ENCODE data around the gene SLC6A12.
"Not testable (repeated sequence)": the region's sequence is repeated elsewhere in the genome, so short reads cannot be mapped to it uniquely, and the experiment has no call there.

The SLC6A12 gene

DNA sequence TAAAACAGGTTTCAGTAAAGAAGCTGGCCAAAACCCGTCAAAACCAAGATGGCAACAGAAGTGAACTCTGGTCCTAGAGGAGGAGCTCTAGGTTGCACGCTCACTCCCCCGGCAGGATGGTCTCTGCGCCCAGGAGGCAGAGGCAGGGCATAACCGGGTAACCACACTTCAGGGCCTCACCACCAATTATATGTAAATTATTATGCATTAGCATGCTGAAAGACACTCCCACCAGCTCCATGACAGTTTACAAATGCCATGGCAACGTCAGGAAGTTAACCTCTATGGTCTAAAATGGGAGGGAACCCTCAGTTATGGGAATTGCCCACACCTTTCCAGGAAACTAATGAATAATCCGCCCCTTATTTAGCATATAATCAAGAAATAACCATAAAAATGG, 20.1 kb upstream of the SLC6A12 start:
- DNase-seq = no peak

DNA sequence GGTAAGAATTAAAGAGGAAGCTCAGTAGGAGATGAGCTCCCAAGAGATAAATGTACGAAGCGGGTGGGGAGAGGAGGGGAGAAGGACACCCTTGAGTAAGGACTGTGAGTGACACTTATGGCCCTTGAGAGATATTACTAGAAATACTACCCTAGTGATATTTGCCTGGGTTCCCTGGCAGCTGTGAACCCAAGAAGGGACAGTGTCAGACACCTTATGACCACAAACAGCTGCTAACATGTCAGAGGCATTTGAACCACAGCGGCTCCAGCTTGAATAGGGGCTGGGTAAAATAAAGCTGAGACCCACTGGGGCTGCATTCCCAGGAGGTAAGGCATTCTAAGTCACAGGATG, 19.6 kb upstream of the SLC6A12 start:
- DNase-seq = no peak

DNA sequence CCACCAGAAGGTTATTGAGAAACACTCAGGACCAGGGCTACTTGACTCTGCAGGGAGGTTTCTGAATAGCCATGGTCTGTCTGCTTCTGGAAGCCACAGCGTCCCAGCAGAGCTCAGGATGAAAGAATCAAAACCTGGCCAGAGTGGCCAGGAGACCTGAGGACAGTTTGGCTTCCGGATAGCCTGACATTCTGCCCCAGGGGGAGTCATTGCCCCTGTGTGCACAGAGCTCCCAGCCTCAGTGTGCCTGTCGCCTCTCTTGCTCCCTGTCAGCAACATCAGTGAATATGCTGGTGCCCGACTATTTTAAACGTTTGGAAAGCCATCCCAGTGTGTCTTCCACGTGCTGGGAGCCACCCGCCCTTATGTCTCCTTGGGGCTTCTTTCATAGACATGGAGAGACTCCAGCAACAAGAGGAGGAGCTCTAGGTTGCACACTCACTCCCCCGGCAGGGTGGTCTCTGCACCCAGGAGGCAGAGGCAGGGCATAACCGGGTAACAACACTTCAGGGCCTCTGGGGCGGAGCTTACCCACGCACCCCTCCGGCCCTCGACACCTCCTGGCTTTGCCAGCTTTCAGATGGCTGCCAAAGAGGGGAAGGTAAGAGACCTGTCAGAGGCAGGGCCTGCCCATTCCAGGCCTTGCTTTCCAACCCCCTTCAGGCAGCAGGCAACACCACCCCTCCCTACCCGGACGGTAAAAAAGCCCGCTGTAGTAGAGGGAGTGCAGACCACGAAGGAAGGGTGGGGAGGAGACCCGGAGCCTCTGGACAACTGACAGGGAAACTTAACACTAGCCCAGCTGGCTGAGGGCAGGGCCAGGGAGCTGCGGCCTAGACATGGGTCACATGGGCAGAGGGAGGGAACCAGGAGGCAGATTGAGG, 19.0 kb upstream of the SLC6A12 start:
- DNase-seq = no peak

DNA sequence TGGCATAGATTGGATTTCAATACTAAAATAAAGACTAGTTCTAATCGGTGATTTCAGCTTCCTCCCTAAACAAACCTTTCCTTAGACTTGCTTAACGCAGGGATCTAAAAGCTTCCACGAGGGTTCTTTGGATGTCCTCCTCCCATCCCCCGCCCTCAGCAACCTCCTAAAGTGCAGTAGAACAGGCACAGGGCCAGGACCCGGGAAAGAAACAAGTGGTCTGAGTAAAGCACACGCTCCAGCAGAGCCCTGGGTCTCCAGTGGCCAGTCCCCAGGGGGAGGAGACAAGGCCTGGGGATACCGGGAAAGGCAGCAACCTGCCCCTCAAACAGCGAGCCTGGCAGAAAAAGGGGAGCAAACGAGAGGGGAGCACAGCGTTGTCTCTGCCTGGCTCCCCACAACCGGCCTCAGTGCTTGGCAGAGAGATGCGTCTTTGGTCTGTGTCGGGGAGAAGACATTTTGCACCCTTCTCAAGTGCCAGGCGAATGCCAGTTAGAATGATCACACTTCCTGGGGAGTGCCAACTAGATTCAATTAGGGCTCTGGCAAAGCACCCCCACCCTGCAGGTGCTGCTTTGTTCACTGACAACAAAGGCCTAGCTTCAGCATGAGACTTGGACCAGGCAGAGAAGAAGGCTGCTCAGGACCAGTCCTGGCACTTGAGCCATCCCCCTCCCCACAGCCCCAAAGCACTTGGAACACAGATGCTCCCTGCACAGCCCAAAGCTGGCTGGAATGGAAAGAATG, 17.1 kb upstream of the SLC6A12 start:
- DNase-seq = no peak

DNA sequence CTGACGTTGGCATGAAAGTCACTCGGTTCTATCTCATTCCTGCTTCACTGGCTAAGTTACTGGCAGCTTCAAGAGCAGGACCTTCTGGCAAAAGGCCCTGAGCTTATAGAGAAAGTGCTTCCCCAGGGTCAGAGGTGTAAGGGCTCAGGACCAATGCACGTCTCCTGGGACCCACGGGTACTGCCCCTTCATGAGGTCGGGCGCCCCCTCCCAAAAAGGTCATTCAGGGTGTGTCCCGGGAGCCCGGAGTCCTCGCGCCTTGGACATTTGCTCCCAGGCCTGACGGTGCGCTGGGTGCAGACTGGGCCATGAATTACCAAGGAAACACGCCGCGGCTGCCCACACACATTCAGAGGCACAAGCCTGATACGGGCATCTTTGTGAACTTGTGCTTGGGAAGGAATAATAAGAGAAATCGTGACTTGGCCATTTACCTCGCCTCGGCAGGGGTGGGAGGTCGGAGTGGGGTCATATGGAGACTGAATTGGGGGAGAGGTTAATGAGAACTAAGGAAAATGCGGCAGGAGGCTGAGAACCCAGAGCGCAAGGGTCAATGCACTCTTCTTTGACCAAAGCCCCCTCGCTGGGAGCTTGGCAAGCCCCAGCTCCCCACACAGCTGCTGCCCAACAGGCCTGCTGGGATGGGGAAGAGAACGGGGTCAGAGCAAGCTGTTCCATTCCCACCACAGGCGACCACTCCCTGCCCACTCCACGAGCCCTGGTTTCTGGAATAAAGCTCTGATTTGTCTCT, 15.7 kb upstream of the SLC6A12 start:
- no peak for DNase-seq

- DNase-seq = no peak
These were observed 14.9 kb upstream of the SLC6A12 start for GRCh38 chr12:228846-229200.

- no peak for DNase-seq
These were observed 14.2 kb upstream of the SLC6A12 start for GRCh38 chr12:227923-228845.

DNA sequence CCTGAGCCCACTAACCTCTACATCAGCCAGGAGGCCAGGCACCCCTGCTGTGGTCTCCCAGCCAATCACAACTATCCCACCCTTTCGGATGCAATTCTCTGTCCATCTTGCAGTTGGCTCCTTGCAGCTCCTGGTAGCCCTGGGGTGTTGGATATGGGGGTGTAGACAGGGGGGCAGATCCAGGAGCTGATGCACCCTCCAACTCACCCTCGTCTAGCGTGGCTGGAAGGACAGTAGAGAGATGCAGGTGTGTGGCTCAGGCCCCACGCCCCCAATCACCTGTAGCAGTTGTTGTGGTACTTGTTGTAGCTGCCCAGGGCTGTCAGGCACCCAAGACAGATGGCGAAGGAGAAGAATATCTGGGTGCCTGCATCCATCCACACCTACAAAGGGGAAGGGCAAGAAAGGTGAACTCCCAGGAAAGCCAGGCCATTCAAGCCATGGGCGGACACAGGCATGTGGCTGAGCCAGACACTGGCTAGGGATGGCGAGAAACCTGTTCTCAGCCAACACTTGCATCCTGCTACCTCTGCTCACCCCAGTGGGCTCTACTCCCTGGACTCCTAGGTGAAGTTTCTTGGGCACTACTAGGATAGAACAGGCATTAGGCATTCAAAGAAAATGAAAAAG, 13.4 kb upstream of the SLC6A12 start:
- no peak for DNase-seq

- no peak for DNase-seq
These were observed 12.4 kb upstream of the SLC6A12 start for GRCh38 chr12:226401-226800.

GRCh38 chr12:225012-225411, 11.1 kb upstream of the SLC6A12 start:
- DNase-seq = no peak

DNA sequence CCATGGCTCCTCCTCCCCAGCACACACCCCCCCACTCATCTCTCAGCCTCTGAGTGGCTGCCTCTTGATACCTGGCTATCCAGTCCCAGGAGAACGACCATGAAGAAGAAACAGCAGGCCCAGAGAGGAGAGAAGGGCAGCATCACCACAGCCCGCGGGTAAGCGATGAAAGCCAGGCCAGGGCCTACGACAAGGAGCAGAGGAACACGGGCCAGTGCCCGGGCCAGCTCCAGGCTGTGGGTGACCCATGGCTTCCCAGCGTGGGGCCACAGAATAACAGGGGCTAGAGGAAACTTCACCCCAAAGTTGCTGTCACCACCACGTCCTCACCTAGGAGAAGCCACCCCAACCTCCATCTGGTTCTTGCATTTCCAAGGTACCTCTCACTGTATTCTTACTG, 10.4 kb upstream of the SLC6A12 start:
- no peak for DNase-seq

DNA sequence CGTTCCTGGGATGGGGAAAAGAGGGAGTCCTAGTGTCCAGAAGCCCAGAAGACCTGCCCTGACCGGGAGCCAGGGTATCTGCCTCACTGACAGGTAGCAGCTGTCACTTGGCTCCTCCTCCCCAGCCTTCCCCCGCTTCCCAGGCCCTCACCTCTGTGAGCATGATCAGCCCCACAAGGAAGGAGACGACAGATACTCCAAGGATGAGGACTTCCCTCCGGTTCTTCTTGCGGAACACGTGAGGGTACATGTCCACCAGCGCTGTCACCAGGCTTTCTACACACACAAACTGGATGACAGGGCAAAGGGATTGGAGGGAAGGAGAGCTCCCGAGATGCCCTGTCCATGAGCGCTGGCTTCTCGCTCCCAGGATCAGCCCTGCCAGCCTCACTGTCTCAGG, 9.9 kb upstream of the SLC6A12 start:
- no peak for DNase-seq

DNA sequence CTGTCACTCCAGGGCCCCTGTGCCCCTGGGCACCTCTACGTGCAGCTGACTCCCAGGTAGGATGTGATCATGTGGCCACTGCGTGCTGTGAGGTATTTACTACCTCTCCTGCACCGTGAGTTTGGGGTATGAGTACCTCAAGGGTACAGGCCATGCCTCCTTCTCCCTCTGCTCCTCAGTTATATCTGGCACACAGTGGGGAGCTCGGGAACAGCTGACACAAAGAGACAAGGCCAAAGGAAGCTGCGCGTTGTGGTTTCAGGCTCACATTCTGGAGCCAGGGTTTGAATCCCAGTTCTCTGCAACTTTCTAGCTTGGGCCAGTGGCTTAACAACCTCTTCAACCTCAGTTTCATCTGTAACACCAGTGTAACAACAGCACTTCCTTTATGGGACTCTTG, 7.8 kb upstream of the SLC6A12 start:
- no peak for DNase-seq

DNA sequence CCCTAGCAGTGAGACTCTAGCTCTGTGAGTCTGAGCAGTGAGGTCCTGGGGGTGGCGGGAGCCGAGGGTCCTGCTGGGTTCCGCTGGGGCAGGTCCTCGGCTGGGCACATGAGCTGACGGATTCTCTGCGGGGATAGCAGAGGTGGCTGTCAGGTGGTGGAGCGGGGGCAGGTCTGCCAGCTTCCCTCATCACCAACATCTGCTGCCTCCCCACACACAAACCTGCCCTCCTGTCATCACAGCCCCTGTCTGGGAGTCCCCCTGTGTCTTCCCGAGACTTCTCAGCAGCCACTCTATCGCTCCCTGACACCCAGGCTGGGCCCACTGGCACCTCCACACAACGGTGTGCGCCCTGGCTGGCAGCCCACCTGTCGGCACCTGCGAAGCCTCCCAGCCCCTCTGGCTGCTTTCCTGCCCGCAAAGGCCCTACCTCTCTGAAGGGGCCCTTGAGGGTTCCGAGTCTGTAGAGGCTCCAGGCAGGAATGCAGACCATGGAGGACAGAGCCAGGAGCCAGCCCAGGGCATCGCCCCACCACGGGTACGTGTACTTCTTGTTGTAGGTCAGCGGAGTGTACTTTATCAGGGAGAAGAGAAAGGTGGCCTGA, 7.1 kb upstream of the SLC6A12 start:
- no peak for DNase-seq

- DNase-seq = no peak
These were observed 6.5 kb upstream of the SLC6A12 start for GRCh38 chr12:220491-220890.

- DNase-seq = peak; percentile 43
These were observed 6.0 kb upstream of the SLC6A12 start for GRCh38 chr12:219891-220352.

DNA sequence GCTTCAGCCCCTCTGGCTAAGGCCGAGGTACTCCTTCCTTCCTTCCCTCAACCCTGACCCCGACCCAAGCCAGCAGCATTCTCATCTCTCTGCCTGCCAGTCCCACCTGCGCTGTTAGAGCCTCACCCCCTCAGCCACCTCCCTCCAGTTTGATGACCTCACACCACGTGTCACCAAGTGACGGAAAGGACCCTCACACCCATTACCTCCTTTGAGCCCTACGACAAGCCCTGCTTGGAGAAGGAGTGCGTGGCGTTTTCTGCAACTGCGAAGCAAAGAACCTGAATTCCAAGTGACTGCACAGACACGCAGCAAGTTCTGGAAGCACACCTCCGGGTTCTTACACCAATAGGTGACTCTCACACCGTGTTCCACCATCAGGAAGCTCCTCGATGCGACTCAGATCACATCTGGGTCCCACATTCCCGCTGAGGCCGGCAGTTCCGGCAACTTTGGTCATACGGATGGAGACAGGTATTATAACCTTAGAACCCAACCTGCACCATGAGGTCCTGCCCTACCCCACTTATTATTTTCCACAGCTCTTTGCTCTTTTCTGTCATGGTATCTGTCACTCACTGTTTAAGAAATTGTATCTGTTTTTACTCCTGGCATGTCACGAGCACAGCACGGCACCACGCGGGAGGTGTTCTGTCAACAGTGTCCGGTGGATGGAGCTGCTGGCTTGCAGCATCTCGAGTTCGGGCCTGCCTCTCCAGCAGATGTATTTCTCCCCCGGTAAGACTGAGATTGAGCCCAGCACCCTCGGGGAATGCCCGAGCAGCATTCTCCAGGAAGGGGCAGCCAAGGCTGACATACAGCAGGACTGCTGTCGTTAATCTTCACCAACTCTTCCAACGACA, 5.0 kb upstream of the SLC6A12 start:
- DNase-seq = no peak

DNA sequence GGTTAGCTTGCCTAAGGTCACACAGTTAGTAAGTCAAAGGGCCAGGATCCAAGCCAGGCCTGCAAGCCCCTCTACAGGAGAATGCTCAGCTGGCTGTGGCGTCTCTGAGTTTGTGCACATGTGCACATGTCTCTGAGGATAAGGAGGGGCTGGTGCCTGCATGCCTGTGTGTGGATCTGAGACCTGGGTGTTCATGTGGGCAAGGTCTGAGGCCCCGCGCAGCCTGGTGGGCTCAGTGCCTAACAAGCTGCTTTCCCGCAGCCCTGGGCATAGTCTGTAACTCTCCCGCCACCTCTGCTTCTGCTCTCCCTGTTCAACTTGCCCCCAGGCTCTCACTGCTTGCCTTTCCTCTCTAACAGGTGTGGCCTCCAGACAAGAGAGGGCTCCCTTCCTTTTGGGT, 4.3 kb upstream of the SLC6A12 start:
- no peak for DNase-seq

DNA sequence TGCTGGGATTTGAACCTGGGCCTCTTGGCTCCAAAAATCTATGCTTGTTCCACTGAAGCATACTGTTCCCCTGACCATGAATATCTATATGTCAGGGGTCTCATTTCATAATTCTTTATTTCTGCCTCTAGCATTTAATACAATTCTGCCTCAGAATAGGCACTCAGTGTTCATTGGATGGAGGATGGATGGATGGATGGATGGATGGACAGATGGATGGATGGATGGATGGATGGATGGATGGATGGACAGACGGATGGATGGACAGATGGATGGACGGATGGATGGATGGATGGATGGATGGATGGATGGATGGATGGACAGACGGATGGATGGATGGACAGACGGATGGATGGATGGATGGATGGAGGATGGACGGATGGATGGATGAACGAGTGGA, 3.1 kb upstream of the SLC6A12 start:
- DNase-seq = not testable (repeated sequence)

- DNase-seq = no peak
These were observed 1.2 kb upstream of the SLC6A12 start for GRCh38 chr12:215116-215515.

- DNase-seq = no peak
These were observed 427 bp downstream of the SLC6A12 start for GRCh38 chr12:213527-213932.

Measured in activated gamma-delta T cell treated with Interleukin-2 at 50 U/mL for 16 hours (primary cell).